ENCODE measurements around the gene SMC1A.

SMC1A gene

DNA sequence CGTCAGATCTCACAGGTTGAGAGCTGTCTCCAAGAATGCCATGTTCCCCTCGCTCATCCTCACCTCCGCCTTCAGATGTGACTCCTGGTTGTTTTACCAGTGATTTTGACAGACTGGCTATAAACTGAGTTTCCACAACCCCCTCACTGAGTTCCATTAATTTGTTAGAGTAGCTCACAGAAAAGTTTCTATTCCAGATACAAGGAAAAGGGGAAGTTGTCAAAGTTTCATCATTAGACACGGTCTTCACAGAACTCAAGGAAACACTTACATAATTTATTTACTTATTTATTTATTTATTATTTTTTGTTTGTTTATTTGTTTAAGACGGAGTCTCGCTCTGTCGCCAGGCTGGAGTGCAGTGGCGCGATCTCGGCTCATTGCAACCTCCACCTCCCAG lies 85.4 kb downstream of the SMC1A start:
- FAIRE-seq, result no peak

DNA sequence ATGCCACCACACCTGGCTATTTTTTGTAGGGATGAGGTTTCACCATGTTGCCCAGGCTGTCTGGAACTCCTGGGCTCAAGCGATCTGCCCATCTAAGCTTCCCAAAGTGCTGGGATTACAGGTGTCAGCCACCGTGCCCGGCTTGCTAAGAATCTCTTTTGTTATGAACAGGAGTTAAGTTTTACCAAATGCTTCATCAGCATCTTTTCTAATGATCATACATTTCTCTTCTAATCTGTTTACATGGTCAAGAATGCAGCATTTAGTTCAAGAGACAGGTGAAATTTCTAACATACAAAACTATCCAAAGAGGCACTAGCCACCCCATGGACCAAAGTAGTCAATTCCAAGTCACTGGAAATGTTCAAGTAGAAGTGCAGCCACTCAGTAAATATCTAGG lies 88.6 kb downstream of the SMC1A start:
- FAIRE-seq, result no peak

DNA sequence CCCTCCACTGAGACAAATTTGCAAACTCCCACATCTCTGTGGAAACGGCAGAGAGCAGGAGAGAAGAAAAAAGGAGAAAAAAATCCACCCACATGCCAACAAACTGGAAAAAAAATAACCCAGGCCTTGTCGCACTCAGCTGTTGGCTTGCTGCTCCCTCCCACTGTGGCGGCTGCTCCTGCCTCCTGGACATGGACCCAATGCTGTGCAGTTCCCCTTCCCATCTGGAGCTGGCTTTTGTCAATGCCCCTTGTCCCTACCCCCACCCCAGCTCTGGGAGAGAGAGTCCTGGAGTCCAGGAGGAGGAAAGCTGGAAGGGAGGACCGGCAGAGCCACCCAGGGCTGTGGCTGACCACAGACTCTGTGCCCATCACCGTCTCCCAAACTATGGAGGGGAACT lies 90.2 kb downstream of the SMC1A start:
- FAIRE-seq, result no peak

DNA sequence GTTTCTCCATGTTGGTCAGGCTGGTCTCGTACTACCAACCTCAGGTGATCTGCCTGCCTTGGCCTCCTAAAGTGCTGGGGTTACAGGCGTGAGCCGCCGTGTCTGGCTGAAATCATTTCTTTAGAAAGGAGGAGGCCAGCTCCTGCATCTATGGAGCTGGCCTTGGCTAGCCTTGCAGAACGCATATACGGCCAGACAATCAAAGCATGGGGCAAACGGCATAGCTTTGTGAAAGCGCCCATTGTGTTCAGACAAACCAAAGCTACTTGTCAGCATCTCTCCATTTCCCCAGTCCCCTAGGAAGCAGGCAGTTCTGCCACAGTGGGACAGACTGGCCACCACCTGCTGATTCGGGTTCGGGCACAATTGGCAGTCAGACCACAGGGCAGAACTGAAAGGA lies 92.1 kb downstream of the SMC1A start:
- no peak for FAIRE-seq

DNA sequence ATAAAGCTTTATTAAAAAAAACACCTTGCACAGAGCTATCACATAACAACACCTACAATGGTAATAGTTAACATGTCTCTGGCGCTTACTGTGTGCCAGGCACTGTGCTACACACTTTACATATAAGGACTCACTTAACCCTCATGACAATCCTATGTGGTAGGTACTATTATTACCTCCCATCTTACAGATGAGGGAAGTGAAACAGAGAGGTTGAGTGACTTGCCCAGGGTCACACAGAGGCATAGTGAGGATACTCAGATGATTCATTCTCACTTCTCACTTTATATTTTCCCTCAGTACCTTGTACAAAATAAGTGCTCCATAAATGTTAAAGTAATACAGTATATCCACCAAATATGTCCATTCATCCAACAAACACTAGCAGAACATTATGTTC lies 97.7 kb downstream of the SMC1A start:
- no peak for FAIRE-seq

Measured in islet of Langerhans (tissue), 1 donor.